Body of pancreas (tissue), 4 donors: ENCODE measurements around the gene ATP9B. TPM values are rescaled to one million over a fixed set of nuclear protein-coding genes. Genes with fewer than 3 reads are reported as not detected.

Experiments
- ATAC-seq: fragments of 150-250 bp; one replicate; pipeline ENCODE4 v1.9.1; 2016
- DNase-seq, 4 donors: peaks; one replicate each; pipeline ENCODE4 v3.0.0-alpha.2; 2019
- H3K27ac ChIP-seq, 4 donors: fragments of 200-600 bp; sonication (generic); 1 replicate in 3 of 4; 2 replicates in 1 of 4; pipeline versions ENCODE4 v1.5.1 to v1.6.1; 2016 to 2019; ENCODE audit warnings: mild to moderate bottlenecking in 1 of 4, mixed read lengths in 1 of 4, moderate library complexity in 1 of 4
- H3K27me3 ChIP-seq, 2 donors: fragments of 200-600 bp; sonication (generic); one replicate each; pipeline ENCODE4 v1.6.0; 2016; ENCODE audit warnings: mild to moderate bottlenecking in 1 of 2
- H3K36me3 ChIP-seq, 2 donors: fragments of 200-600 bp; sonication (generic); replicated peaks in 1 of 2; 2 replicates each; pipeline ENCODE4 v1.5.1; 2016; ENCODE audit warnings: low read depth in 2 of 2; ENCODE audit not compliant: insufficient read depth in 1 of 2
- H3K4me1 ChIP-seq: fragments of 200-600 bp; sonication (generic); one replicate; pipeline ENCODE4 v1.6.0; 2016
- H3K4me3 ChIP-seq, 2 donors: fragments of 200-600 bp; sonication (generic); 1 replicate in 1 of 2; 2 replicates in 1 of 2; pipeline ENCODE4 v1.5.1; 2016 to 2019
- H3K9me3 ChIP-seq, 3 donors: fragments of 200-600 bp; sonication (generic); 1 replicate in 2 of 3; 2 replicates in 1 of 3; pipeline ENCODE4 v1.5.1; 2016
- POLR2A ChIP-seq, 3 donors: fragments of 450-650 bp; IDR thresholded peaks; one replicate each; pipeline ENCODE4 v1.6.1; 2016; ENCODE audit warnings: antibody characterized with exemption in 3 of 3, mild to moderate bottlenecking in 2 of 3
- WGBS, 2 donors: methylation state at CpG; one replicate each; pipeline ENCODE4 v1.1.5; 2017; 5-methylcytosine and 5-hydroxymethylcytosine counted together
- intact Hi-C: fragments of 100-400 bp; cut with DNase I; formaldehyde crosslinking; loops from one replicate; pipeline ENCODE4 v1.15.1; 2023
- total RNA-seq, 2 donors: library from RNA; depleted of rRNA; stranded (reverse); fragments of >200 nt; gene quantifications; one replicate each; pipeline ENCODE4 v1.1.0, GENCODE V29; 2016
- TF ChIP-seq, protein P1 (sequence below), 7 experiments: fragments of 450-650 bp in 4 of 7; fragments of 200-600 bp in 3 of 7; sonication (generic) in 3 of 7; IDR thresholded peaks; one replicate each; pipeline ENCODE4 v1.5.1; 2016 to 2019; ENCODE audit warnings: antibody characterized with exemption in 7 of 7

Gene ATP9B
- total RNA-seq, 2 donors from 2014 or later = 19.7 to 21.1 TPM

DNA sequence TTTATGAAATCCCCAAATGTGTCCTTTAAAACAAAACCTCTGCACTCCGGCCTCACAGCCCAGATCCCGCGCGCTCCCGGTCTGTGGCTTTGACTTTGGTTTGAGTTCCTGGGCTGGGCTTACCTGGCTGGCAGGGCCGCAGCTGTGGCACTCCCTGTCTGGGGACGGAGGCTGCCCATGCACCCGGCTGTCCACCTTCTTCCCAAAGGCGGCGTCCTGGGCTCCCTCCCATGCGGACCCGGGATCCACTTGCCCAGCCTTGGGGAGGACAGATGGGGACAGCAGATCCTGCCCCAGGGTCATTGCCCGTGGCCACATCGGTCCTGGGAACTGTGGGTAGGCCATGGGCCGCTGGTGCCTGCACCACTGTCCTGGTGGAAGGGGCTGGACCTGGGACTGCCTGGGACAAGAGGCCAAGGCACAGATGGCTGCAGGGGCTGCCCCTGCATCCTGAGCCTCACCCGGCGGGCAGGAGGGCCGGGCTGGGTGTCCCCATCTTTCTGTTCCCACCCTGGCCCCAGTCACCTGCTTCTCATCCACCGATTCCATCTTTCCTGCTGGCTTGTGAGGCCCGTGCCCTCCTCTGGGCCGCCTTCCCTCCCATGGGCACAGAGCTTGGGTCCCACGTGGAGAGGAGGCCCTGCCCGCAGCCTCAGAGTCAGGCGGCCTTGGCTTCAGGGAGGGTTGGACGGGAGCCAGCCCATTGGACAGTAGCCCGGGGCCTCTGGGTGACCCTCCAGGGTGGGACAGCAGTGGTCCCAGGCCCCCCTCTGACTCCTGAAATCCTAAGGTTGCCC lies 354.2 kb downstream of the ATP9B start:
- no peak overlapping the region for H3K4me3 ChIP-seq
- DNase-seq (no peak), ATAC-seq (peak; percentile 22)
- WGBS, 2 donors = 81 to 83% methylated on average over 15 to 26 of the region's 26 CpGs
- no peaks in the 10 kb centered on the region for H3K36me3 ChIP-seq
- H3K27ac ChIP-seq = no peak overlapping the region
- no peaks in the 10 kb centered on the region for H3K9me3 ChIP-seq
- intact Hi-C loops = no loop called here
- H3K27me3 ChIP-seq = no peaks in the 10 kb centered on the region
- H3K4me1 ChIP-seq = no peaks in the 10 kb centered on the region
- TF ChIP-seq, protein P1, sequence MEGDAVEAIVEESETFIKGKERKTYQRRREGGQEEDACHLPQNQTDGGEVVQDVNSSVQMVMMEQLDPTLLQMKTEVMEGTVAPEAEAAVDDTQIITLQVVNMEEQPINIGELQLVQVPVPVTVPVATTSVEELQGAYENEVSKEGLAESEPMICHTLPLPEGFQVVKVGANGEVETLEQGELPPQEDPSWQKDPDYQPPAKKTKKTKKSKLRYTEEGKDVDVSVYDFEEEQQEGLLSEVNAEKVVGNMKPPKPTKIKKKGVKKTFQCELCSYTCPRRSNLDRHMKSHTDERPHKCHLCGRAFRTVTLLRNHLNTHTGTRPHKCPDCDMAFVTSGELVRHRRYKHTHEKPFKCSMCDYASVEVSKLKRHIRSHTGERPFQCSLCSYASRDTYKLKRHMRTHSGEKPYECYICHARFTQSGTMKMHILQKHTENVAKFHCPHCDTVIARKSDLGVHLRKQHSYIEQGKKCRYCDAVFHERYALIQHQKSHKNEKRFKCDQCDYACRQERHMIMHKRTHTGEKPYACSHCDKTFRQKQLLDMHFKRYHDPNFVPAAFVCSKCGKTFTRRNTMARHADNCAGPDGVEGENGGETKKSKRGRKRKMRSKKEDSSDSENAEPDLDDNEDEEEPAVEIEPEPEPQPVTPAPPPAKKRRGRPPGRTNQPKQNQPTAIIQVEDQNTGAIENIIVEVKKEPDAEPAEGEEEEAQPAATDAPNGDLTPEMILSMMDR (IDR thresholded peaks at IDR 0.05) = no peak
- TF ChIP-seq POLR2A (IDR thresholded peaks at IDR 0.05) = no peak

DNA sequence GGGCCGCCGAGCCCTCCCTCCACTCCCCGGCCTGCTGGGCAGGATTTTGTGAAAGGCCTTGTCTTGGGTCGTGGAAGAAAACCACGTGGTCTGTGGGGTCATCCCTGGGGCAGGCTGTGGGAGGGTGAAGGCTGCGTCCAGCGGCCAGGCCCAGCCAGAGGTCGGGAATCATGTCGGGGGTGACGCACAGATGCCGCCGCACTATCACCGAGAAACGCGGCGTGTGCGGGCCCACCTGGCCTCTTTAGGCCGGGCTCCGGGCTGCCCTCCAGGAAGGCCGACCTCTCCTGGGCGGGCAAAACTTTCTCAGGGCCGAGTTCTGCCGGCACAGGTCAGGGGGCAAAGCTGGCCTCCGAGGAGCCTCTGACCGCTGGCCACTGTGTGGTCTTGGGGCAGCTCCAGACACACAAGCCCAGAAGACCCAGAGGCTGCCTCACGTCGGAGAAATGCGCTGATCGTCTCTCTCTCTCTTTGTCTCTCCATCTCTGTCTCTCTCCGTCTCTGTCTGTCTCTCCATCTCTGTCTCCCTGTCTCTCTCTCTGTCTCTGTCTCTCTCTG lies 354.9 kb downstream of the ATP9B start:
- peak in 2 of 4 donors; percentile 29 to 32 for DNase-seq
- Histone ChIP-seq H3K27ac (no peak overlapping the region), H3K4me3 (no peak overlapping the region), H3K4me1 (no peaks in the 10 kb centered on the region), H3K27me3 (no peaks in the 10 kb centered on the region), H3K9me3 (no peaks in the 10 kb centered on the region), H3K36me3 (no peaks in the 10 kb centered on the region)
- TF ChIP-seq, protein P1 (IDR thresholded peaks at IDR 0.05) = no peak
- TF ChIP-seq POLR2A (IDR thresholded peaks at IDR 0.05) = no peak
- intact Hi-C loops = no loop called here
- 80 to 86% methylated on average over 6 to 30 of the region's 30 CpGs for WGBS, 2 donors
- peak; percentile 66 for ATAC-seq

DNA sequence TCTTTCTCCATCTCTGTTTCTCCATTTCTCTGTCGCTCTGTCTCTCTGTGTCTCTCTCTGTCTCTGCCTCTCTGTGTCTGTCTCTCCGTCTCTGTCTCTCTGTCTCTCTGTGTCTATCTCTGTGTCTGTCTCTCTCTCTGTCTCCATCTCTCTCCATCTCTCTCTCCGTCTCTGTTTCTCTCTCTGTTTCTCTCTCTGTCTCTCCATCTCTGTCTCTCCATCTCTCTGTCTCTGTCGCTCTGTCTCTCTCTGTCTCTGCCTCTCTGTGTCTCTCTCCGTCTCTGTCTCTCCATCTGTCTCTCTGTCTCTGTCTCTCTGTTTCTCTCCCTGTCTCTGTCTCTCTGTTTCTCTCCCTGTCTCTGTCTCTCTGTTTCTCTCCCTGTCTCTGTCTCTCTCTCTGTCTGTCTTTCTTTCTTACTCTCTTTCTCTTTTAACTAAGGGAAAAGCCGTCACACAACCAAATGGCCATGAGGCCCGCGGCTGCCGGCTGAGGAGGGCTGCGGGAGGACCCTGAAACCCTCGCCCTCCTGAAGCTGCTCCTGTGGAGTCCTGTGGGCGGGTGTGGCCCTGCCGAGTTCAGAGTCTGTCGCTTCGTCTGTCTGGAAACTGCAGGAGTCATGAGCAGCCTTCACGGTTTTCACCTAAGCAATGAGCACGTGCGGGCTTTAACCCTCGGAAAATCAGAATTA lies 355.8 kb downstream of the ATP9B start:
- TF ChIP-seq, protein P1 (IDR thresholded peaks at IDR 0.05) = no peak
- TF ChIP-seq POLR2A (IDR thresholded peaks at IDR 0.05) = no peak
- no peak overlapping the region for H3K27ac ChIP-seq
- H3K9me3 ChIP-seq = no peaks in the 10 kb centered on the region
- DNase-seq = no peak
- no peaks in the 10 kb centered on the region for H3K36me3 ChIP-seq
- intact Hi-C loops = no loop called here
- WGBS, 2 donors = 82 to 86% methylated on average over 13 to 17 of the region's 19 CpGs
- ATAC-seq = no peak
- H3K4me3 ChIP-seq = no peak overlapping the region
- H3K4me1 ChIP-seq = no peaks in the 10 kb centered on the region
- H3K27me3 ChIP-seq = no peaks in the 10 kb centered on the region

DNA sequence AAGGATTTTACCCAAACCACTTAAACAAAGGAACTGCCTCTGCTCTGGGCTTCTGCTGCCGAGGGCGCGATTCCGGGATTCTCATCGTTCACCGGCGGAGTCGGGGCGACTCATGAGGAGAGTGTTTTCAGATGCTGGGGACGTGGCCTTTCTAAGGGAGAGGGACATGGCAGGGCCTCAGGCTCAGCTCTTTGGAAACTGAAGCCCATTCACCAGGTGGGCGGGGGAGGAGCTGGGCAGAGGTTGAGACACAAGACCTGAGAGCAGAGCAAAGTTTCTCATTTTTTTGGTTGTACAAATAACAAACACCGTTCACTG lies 356.3 kb downstream of the ATP9B start:
- Histone ChIP-seq H3K27ac (no peak overlapping the region), H3K4me3 (no peak overlapping the region), H3K36me3 (no peaks in the 10 kb centered on the region), H3K27me3 (no peaks in the 10 kb centered on the region), H3K9me3 (no peaks in the 10 kb centered on the region), H3K4me1 (no peaks in the 10 kb centered on the region)
- WGBS, 2 donors = 77 to 83% methylated on average over 11 to 12 of the region's 12 CpGs
- TF ChIP-seq POLR2A (IDR thresholded peaks at IDR 0.05) = no peak
- TF ChIP-seq, protein P1 (IDR thresholded peaks at IDR 0.05) = no peak
- intact Hi-C loops = no loop called here
- no peak for DNase-seq
- ATAC-seq = no peak
